ENCODE results near the gene RARS2.
"Not testable (repeated sequence)": the region's sequence is repeated elsewhere in the genome, so short reads cannot be mapped to it uniquely, and the experiment has no call there.

RARS2 gene

DNA sequence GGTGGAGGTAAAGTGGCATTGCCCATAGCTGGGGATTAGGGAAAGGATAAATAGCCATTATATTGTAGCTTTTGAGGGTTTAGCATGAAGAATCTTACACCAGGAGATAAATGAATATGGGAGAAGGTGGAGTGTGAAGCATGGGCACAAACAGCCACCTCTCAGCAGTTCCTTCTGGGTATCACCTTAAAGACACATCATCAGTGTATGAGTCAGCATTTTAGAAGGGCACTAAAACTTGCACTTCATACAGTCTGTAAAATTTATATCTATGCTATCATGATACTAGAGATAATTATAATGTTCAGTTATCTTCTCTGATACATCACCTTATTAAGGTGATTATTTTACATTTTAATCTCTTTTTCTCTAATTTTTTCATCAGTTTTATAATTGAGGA is 91.7 kb downstream of the RARS2 start:
- Mint-ChIP-seq H3K4me1 (ENCODE audit: low read depth) (peaks cover 4% of the 10 kb centered on the region), H3K4me3 (no peak overlapping the region), H3K27me3 (no peaks in the 10 kb centered on the region), H3K27ac (no peak overlapping the region), H3K36me3 (peaks cover 6% of the 10 kb centered on the region), H3K9me3 (ENCODE audit: low read depth) (no peaks in the 10 kb centered on the region)

DNA sequence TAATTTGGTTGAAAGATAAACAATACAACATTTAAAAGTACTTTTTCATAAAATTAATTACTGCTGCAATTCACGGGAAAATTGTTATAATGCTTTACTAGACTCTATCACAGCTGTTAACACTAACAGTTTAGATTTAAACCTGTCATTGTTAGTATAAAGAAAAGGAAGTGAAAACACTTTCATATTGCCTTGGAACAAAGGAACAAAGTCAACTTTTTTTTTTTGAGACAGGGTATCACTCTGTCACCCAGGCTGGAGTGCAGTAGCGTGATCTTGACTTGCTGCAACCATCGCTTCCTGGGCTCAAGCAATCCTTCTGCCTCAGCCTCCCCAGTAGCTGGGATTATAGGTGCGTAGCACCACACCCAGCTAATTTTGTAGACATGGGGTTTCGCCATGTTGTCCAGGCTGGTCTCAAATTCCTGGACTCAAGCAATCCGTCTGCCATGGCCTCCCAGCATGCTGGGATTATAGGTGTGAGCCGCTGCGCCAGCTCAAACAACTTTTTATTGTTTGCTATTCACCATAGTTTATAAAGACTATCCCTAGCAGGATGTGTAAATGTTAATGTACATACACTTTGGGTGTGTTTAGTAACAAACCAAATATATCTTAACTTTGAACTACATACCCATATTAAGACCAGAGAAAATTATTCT is 94.9 kb downstream of the RARS2 start:
- H3K9me3 Mint-ChIP-seq (ENCODE audit: low read depth), result no peaks in the 10 kb centered on the region
- no peak overlapping the region for H3K27ac Mint-ChIP-seq
- H3K4me3 Mint-ChIP-seq, result no peak overlapping the region
- peaks cover 11% of the 10 kb centered on the region for H3K36me3 Mint-ChIP-seq
- H3K4me1 Mint-ChIP-seq (ENCODE audit: low read depth), result peaks cover 4% of the 10 kb centered on the region
- H3K27me3 Mint-ChIP-seq, result no peaks in the 10 kb centered on the region

DNA sequence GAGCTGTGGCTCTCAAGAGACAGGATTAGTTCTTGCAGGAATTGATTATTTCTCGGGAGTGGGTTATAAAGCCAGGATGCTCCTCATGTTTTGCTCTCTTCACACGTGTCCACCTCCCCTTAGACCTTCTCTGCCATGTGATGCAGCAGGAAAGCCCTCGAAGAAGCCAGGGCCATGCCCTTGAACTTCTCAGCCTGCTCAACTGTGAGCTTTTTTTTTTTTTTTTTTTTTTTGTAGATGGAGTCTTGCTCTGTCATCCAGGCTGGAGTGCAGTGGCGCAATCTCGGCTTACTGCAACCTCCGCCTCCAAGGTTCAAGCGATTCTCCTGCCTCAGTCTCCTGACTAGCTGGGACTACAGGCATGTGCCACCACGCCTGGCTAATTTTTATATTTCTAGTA is 100.5 kb downstream of the RARS2 start:
- not testable (repeated sequence) for H3K4me3 Mint-ChIP-seq; H3K9me3 Mint-ChIP-seq (ENCODE audit: low read depth); H3K27ac Mint-ChIP-seq; H3K27me3 Mint-ChIP-seq; H3K4me1 Mint-ChIP-seq (ENCODE audit: low read depth)
- H3K36me3 Mint-ChIP-seq, result peaks cover 13% of the 10 kb centered on the region

DNA sequence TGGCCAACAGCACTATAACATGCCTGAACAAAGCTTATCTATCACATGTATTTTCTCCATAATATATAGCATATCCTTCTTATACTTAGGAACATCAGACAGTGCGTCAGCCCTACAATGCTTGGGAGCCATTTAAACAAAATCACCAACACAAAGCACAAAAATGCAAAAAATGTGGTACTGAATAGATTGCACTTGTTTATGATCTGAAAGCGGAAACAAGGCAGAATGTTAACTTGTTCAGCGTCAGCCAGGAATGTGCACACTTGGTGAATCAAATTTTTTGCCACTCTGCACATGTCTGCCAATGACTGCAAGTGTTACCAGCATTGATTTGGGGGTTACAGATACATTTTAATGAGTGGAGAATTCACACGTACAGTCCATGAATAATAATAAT is 102.2 kb downstream of the RARS2 start:
- Mint-ChIP-seq H3K27ac (no peak overlapping the region), H3K9me3 (ENCODE audit: low read depth) (no peaks in the 10 kb centered on the region), H3K4me3 (no peak overlapping the region), H3K27me3 (no peaks in the 10 kb centered on the region), H3K36me3 (peaks cover 8% of the 10 kb centered on the region), H3K4me1 (ENCODE audit: low read depth) (no peaks in the 10 kb centered on the region)

DNA sequence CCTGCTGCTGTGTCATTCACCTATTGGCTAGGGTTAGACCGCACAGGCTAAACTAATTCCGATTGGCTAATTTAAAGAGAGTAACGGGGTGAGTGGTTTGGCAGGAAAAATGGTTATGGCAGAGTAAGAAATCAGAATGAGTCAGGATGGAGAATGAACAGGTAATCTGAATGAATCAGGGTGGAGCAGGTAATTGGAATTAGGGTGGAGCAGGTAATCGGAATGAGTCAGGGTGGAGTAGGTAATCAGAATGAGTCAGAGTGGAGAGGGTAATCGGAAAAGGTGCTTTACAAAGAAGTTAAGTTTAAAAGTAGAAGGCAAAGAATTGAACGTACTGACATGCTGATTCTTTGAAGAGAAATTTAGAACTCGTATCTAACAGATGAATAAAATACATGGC is 105.3 kb downstream of the RARS2 start:
- H3K9me3 Mint-ChIP-seq (ENCODE audit: low read depth), result no peaks in the 10 kb centered on the region
- H3K4me3 Mint-ChIP-seq, result no peak overlapping the region
- H3K4me1 Mint-ChIP-seq (ENCODE audit: low read depth), result no peaks in the 10 kb centered on the region
- H3K27me3 Mint-ChIP-seq, result no peaks in the 10 kb centered on the region
- H3K27ac Mint-ChIP-seq, result no peak overlapping the region
- H3K36me3 Mint-ChIP-seq, result peaks cover 10% of the 10 kb centered on the region

DNA sequence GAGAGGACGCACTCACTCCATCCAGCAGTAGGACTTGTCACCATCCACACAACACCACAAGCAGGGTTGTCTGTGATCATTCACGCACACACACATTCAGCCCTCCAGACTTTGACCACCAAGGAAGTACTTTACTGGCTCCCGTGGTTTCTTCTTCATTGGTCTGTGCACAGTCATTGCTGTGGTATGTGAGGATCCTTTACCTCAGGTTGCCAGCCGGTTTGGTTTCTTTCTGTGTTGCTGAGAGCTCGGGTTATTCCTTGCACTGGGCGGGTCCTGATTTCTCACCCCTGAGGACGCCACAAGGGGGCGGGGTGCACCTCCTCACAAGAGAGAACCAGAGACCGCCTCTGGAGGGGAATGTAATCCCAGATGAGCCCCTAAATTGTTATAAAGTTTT is 105.9 kb downstream of the RARS2 start:
- H3K36me3 Mint-ChIP-seq, result peaks cover 11% of the 10 kb centered on the region
- no peak overlapping the region for H3K4me3 Mint-ChIP-seq
- no peaks in the 10 kb centered on the region for H3K27me3 Mint-ChIP-seq
- no peak overlapping the region for H3K27ac Mint-ChIP-seq
- H3K9me3 Mint-ChIP-seq (ENCODE audit: low read depth), result no peaks in the 10 kb centered on the region
- H3K4me1 Mint-ChIP-seq (ENCODE audit: low read depth), result no peaks in the 10 kb centered on the region

DNA sequence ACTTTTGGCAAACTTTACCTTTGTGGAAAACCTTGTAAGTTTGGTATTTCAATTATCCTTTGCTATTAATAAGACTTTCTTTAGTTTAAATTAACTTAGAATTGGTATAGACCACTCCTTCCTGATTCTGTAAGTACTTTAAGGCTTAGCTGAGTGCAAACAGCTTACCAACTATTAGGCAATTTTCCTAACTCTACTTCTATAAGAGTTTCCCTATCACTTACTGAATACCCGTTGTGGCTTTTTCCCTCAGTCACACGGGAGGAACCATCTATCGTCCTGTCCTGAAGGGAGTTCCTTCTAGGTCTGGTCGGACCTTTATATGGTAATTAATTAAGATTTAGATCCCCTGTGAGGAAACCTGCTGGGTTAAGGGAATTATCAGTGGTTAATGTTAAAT is 107.4 kb downstream of the RARS2 start:
- Mint-ChIP-seq H3K9me3 (ENCODE audit: low read depth) (no peaks in the 10 kb centered on the region), H3K36me3 (peaks cover 21% of the 10 kb centered on the region), H3K27ac (no peak overlapping the region), H3K4me3 (no peak overlapping the region), H3K27me3 (no peaks in the 10 kb centered on the region), H3K4me1 (ENCODE audit: low read depth) (no peaks in the 10 kb centered on the region)

DNA sequence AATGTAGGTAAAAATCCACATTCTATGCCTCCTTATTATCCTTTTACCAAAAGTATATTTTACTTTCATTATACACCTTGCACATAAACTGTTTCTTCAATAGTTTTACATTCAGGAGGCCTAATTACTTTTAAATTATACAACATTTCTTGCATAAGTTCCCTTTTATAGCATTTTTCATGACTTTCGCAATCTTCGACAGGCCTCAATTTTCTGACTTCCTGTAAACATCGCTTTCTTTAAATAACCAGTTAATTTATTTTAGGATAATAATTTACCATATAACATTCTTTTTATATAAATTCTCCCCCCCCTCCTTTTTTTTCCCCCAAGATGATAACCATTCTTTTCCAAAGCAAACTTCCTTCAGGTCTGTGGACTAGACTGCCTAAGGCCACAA is 107.9 kb downstream of the RARS2 start:
- H3K9me3 Mint-ChIP-seq (ENCODE audit: low read depth), result no peaks in the 10 kb centered on the region
- no peaks in the 10 kb centered on the region for H3K27me3 Mint-ChIP-seq
- H3K36me3 Mint-ChIP-seq, result peaks cover 21% of the 10 kb centered on the region
- no peak overlapping the region for H3K4me3 Mint-ChIP-seq
- H3K27ac Mint-ChIP-seq, result no peak overlapping the region
- no peaks in the 10 kb centered on the region for H3K4me1 Mint-ChIP-seq (ENCODE audit: low read depth)

DNA sequence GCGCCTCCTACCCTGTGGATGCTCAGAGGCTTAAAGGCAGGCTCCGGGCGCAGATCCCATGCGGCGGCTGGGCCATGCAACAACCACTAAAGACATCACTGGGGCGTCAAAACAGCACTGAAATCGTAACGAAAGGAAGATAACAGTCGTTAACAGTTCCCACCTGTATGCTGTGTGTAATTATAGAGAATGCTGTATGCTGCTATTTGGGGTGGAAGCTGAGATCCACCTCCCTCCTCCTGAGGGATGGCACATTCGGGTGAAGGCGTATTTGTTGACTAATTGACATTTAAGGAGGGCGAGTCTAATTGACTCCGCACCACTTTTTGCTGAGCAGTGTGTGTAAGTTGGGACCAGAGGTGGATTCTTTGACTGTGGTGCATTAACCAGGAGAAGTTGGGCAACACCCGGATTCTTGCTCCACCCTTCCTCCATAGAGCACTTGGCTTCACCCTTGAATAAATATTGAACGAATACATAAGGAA is 116.3 kb downstream of the RARS2 start:
- Mint-ChIP-seq H3K27me3 (peaks cover under 1% of the 10 kb centered on the region), H3K36me3 (peaks cover 8% of the 10 kb centered on the region), H3K27ac (peak overlapping the region; percentile 98), H3K9me3 (ENCODE audit: low read depth) (no peaks in the 10 kb centered on the region), H3K4me3 (peak overlapping the region; percentile 99), H3K4me1 (ENCODE audit: low read depth) (peaks cover 18% of the 10 kb centered on the region)

DNA sequence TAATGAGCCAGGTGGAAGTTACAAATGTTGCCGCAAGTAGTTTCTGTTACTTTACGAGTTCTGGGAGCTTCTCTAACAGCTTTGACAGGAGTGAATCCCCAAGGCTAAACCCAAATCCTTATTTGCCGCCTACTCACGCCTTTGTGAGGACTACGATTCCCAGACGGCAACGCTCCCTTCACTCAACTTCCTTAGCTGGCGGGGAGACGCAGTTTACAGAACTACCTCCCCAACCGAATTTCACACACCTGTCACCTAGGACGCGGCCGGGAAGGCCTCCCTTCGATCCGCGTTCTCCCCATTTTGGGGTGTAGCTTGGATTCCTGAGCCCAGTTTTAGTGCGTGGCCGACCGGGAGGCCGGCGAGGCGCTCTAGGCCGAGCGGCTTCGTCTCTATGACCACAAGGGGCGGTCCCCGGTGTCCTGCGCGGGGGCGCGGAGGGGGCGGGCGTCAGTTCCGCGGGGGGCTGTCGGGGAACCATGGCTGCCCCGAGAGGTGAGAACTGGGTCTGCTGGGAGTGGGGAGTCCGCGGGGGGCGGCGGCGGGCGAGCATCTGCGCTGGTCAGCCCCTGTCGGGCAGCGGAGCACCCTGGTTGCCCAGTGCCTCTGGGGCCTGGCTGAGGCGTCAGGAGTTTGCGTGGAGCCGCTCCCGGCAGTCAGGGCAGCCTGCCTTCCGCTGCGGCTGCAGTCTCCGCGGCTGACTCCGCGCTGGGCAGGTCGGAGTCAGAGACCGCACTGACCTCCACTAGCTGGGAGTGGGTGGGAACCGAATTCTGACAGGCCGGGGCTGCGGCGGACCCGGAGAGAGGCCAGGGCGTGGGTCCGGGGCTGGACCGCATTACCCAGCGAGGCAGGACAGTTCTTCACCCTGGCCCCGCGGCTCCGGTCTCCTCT is 117.0 kb downstream of the RARS2 start, which contains the start of gene SLC35A1:
Gene SLC35A1 (plus strand): TSS at position 450 of the 894 bp plus-strand sequence. CDS start 30 bp downstream, at position 480.
- Mint-ChIP-seq H3K4me1 (ENCODE audit: low read depth) (peaks cover 18% of the 10 kb centered on the region), H3K27ac (peak within 1 kb of the TSS; percentile 98), H3K27me3 (peaks cover 7% of the 10 kb centered on the region), H3K36me3 (peaks cover 4% of the 10 kb centered on the region), H3K4me3 (peak within 1 kb of the TSS; percentile 99), H3K9me3 (ENCODE audit: low read depth) (no peaks in the 10 kb centered on the region)

DNA sequence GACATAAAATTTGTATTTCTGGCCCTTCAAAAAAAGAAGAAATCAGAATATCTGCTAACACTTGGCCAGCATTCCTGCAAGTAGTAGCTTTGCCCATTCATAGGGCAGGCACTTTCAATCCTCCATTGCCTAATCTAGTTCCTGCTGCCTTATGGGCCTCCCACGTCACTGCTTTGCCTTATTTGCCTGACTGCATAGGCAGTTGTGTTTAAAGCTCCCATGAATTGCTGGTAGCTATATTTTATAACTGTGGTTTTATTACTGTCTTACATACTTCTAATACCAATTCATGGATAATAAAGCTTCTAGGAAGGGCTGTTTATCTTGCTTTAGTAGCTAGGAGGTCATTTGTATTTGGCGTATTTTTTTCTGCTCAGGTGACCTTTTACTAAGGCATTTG is 124.7 kb downstream of the RARS2 start:
- Mint-ChIP-seq H3K27ac (no peak overlapping the region), H3K36me3 (peaks cover 3% of the 10 kb centered on the region), H3K4me1 (ENCODE audit: low read depth) (no peaks in the 10 kb centered on the region), H3K4me3 (no peak overlapping the region), H3K27me3 (peaks cover 28% of the 10 kb centered on the region), H3K9me3 (ENCODE audit: low read depth) (peaks cover 7% of the 10 kb centered on the region)

All from activated naive CD8-positive, alpha-beta T cell (primary cell).